ENCODE results near the gene GSC2. TPM values are rescaled to one million over a fixed set of nuclear protein-coding genes. Genes with fewer than 3 reads are reported as not detected.

Gene GSC2
- polyA plus RNA-seq, 4 donors: not detected

GRCh38 chr22:19115628-19116027 lies 34.5 kb downstream of the GSC2 start:
- peaks cover 0 to 51% (median 0%) of the 10 kb centered on the region in 3 donors for H3K36me3 ChIP-seq (ENCODE audit: control insufficient read depth in 3 of 3, insufficient read depth in 2 of 3, low read depth in 1 of 3, low read length in 3 of 3)
- DNase-seq (no peak), FAIRE-seq (no peak)
- no peaks in the 10 kb centered on the region for H3K9me3 ChIP-seq (ENCODE audit: control insufficient read depth in 2 of 2, insufficient read depth in 1 of 2, low read depth in 1 of 2, low read length in 1 of 2)
- no peak overlapping the region for H3K27ac ChIP-seq (ENCODE audit: low read depth in 1 of 3, low read length in 2 of 3)
- WGBS, 3 donors: 63 to 76% (median 70%) methylated on average over 4 of the region's 4 CpGs
- H3K4me3 ChIP-seq (ENCODE audit: low read depth in 1 of 3, low read length in 3 of 3): no peak overlapping the region
- no peaks in the 10 kb centered on the region for H3K27me3 ChIP-seq (ENCODE audit: control insufficient read depth in 3 of 3, insufficient read depth in 3 of 3, low read length in 3 of 3)
- peaks cover 9 to 10% (median 9%) of the 10 kb centered on the region in 3 donors for H3K4me1 ChIP-seq (ENCODE audit: control insufficient read depth in 3 of 3, insufficient read depth in 2 of 3, low read depth in 1 of 3, low read length in 2 of 3)

GRCh38 chr22:19114984-19115552 lies 35.0 kb downstream of the GSC2 start:
- Histone ChIP-seq H3K27ac (ENCODE audit: low read depth in 1 of 3, low read length in 2 of 3) (no peak overlapping the region), H3K27me3 (ENCODE audit: control insufficient read depth in 3 of 3, insufficient read depth in 3 of 3, low read length in 3 of 3) (no peaks in the 10 kb centered on the region), H3K36me3 (ENCODE audit: control insufficient read depth in 3 of 3, insufficient read depth in 2 of 3, low read depth in 1 of 3, low read length in 3 of 3) (peaks cover 0 to 49% (median 0%) of the 10 kb centered on the region in 3 donors), H3K4me3 (ENCODE audit: low read depth in 1 of 3, low read length in 3 of 3) (no peak overlapping the region), H3K4me1 (ENCODE audit: control insufficient read depth in 3 of 3, insufficient read depth in 2 of 3, low read depth in 1 of 3, low read length in 2 of 3) (peaks cover 6 to 9% (median 7%) of the 10 kb centered on the region in 3 donors), H3K9me3 (ENCODE audit: control insufficient read depth in 2 of 2, insufficient read depth in 1 of 2, low read depth in 1 of 2, low read length in 1 of 2) (no peaks in the 10 kb centered on the region)
- no peak for FAIRE-seq
- WGBS, 3 donors: 81 to 95% (median 94%) methylated on average over 3 to 4 of the region's 4 CpGs
- DNase-seq: no peak

- H3K36me3 ChIP-seq (ENCODE audit: control insufficient read depth in 3 of 3, insufficient read depth in 2 of 3, low read depth in 1 of 3, low read length in 3 of 3): peaks cover 0 to 35% (median 0%) of the 10 kb centered on the region in 3 donors
- DNase-seq (no peak), FAIRE-seq (no peak)
- H3K4me3 ChIP-seq (ENCODE audit: low read depth in 1 of 3, low read length in 3 of 3): no peak overlapping the region
- H3K4me1 ChIP-seq (ENCODE audit: control insufficient read depth in 3 of 3, insufficient read depth in 2 of 3, low read depth in 1 of 3, low read length in 2 of 3): peaks cover 4 to 14% (median 7%) of the 10 kb centered on the region in 3 donors
- H3K27ac ChIP-seq (ENCODE audit: low read depth in 1 of 3, low read length in 2 of 3): no peak overlapping the region
- H3K27me3 ChIP-seq (ENCODE audit: control insufficient read depth in 3 of 3, insufficient read depth in 3 of 3, low read length in 3 of 3): no peaks in the 10 kb centered on the region
- no peaks in the 10 kb centered on the region for H3K9me3 ChIP-seq (ENCODE audit: control insufficient read depth in 2 of 2, insufficient read depth in 1 of 2, low read depth in 1 of 2, low read length in 1 of 2)
- 96 to 98% (median 98%) methylated on average over 5 of the region's 5 CpGs for WGBS, 3 donors
Measured at GRCh38 chr22:19113429-19113828, 36.7 kb downstream of the GSC2 start.

GRCh38 chr22:19111584-19111983 lies 38.5 kb downstream of the GSC2 start:
- Histone ChIP-seq H3K4me1 (ENCODE audit: control insufficient read depth in 3 of 3, insufficient read depth in 2 of 3, low read depth in 1 of 3, low read length in 2 of 3) (peaks cover 0 to 11% (median 7%) of the 10 kb centered on the region in 3 donors), H3K27me3 (ENCODE audit: control insufficient read depth in 3 of 3, insufficient read depth in 3 of 3, low read length in 3 of 3) (no peaks in the 10 kb centered on the region), H3K4me3 (ENCODE audit: low read depth in 1 of 3, low read length in 3 of 3) (no peak overlapping the region), H3K27ac (ENCODE audit: low read depth in 1 of 3, low read length in 2 of 3) (no peak overlapping the region), H3K36me3 (ENCODE audit: control insufficient read depth in 3 of 3, insufficient read depth in 2 of 3, low read depth in 1 of 3, low read length in 3 of 3) (peaks cover 0 to 37% (median 0%) of the 10 kb centered on the region in 3 donors), H3K9me3 (ENCODE audit: control insufficient read depth in 2 of 2, insufficient read depth in 1 of 2, low read depth in 1 of 2, low read length in 1 of 2) (no peaks in the 10 kb centered on the region)
- FAIRE-seq (no peak), DNase-seq (no peak)
- 86 to 91% (median 88%) methylated on average over 3 of the region's 3 CpGs for WGBS, 3 donors

- peaks cover 0 to 38% (median 0%) of the 10 kb centered on the region in 3 donors for H3K36me3 ChIP-seq (ENCODE audit: control insufficient read depth in 3 of 3, insufficient read depth in 2 of 3, low read depth in 1 of 3, low read length in 3 of 3)
- DNase-seq: no peak
- no peak overlapping the region for H3K4me3 ChIP-seq (ENCODE audit: low read depth in 1 of 3, low read length in 3 of 3)
- H3K9me3 ChIP-seq (ENCODE audit: control insufficient read depth in 2 of 2, insufficient read depth in 1 of 2, low read depth in 1 of 2, low read length in 1 of 2): no peaks in the 10 kb centered on the region
- WGBS, 3 donors: 90 to 93% (median 92%) methylated on average over 3 of the region's 3 CpGs
- no peak for FAIRE-seq
- no peak overlapping the region for H3K27ac ChIP-seq (ENCODE audit: low read depth in 1 of 3, low read length in 2 of 3)
- H3K27me3 ChIP-seq (ENCODE audit: control insufficient read depth in 3 of 3, insufficient read depth in 3 of 3, low read length in 3 of 3): no peaks in the 10 kb centered on the region
- peaks cover 0 to 11% (median 7%) of the 10 kb centered on the region in 3 donors for H3K4me1 ChIP-seq (ENCODE audit: control insufficient read depth in 3 of 3, insufficient read depth in 2 of 3, low read depth in 1 of 3, low read length in 2 of 3)
Measured at GRCh38 chr22:19111140-19111539, 39.0 kb downstream of the GSC2 start.

DNA sequence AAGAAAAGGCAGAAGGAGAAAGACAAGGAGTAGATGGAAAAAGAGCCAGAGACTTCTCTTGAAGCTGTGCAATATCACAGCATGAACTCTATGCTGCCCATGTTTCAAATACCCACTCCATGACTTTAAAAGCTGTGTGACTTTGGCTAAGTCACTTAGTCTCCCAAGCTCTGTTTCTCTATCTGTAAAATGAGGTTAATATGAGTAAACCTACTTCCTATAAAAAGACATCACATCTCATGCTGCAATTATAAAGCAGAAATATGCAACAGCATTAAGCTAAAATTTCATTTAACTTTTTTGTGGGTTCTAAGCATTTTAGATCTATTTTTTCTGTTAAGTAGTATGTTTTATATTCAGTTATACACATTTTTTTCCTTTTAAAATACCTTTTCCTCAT lies 39.4 kb downstream of the GSC2 start:
- peaks cover 0 to 11% (median 7%) of the 10 kb centered on the region in 3 donors for H3K4me1 ChIP-seq (ENCODE audit: control insufficient read depth in 3 of 3, insufficient read depth in 2 of 3, low read depth in 1 of 3, low read length in 2 of 3)
- H3K27me3 ChIP-seq (ENCODE audit: control insufficient read depth in 3 of 3, insufficient read depth in 3 of 3, low read length in 3 of 3): no peaks in the 10 kb centered on the region
- H3K36me3 ChIP-seq (ENCODE audit: control insufficient read depth in 3 of 3, insufficient read depth in 2 of 3, low read depth in 1 of 3, low read length in 3 of 3): peaks cover 0 to 38% (median 0%) of the 10 kb centered on the region in 3 donors
- DNase-seq: no peak
- H3K9me3 ChIP-seq (ENCODE audit: control insufficient read depth in 2 of 2, insufficient read depth in 1 of 2, low read depth in 1 of 2, low read length in 1 of 2): no peaks in the 10 kb centered on the region
- H3K4me3 ChIP-seq (ENCODE audit: low read depth in 1 of 3, low read length in 3 of 3): no peak overlapping the region
- no peak overlapping the region for H3K27ac ChIP-seq (ENCODE audit: low read depth in 1 of 3, low read length in 2 of 3)
- FAIRE-seq: no peak

DNA sequence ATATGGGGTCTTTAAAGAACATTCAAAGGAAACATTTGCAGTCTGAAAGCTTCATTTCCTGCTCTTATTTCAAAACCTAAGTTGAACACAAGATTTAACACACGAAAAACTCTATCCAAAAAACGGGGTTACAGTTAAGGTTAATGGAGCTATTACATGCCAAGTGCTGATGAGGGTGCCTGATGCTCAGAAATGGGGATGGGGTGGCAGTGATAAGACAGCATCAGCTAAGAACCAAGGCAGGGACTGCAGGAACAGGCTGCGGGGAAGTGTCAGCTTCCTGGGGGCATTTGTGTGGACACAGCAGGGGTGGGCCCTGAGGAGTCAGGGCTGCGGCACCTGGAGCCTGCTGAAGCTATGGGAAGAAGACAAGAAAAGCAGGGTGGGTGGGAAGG lies 40.0 kb downstream of the GSC2 start:
- no peak for FAIRE-seq
- WGBS, 3 donors: 42 to 67% (median 63%) methylated on average over 4 of the region's 4 CpGs
- no peak for DNase-seq
- H3K9me3 ChIP-seq (ENCODE audit: control insufficient read depth in 2 of 2, insufficient read depth in 1 of 2, low read depth in 1 of 2, low read length in 1 of 2): no peaks in the 10 kb centered on the region
- peaks cover 0 to 11% (median 7%) of the 10 kb centered on the region in 3 donors for H3K4me1 ChIP-seq (ENCODE audit: control insufficient read depth in 3 of 3, insufficient read depth in 2 of 3, low read depth in 1 of 3, low read length in 2 of 3)
- peak overlapping the region; percentile 43 to 82 (median 61) for H3K27ac ChIP-seq (ENCODE audit: low read depth in 1 of 3, low read length in 2 of 3)
- H3K27me3 ChIP-seq (ENCODE audit: control insufficient read depth in 3 of 3, insufficient read depth in 3 of 3, low read length in 3 of 3): no peaks in the 10 kb centered on the region
- peaks cover 0 to 37% (median 0%) of the 10 kb centered on the region in 3 donors for H3K36me3 ChIP-seq (ENCODE audit: control insufficient read depth in 3 of 3, insufficient read depth in 2 of 3, low read depth in 1 of 3, low read length in 3 of 3)
- H3K4me3 ChIP-seq (ENCODE audit: low read depth in 1 of 3, low read length in 3 of 3): no peak overlapping the region

- no peak for FAIRE-seq
- peaks cover 0 to 37% (median 0%) of the 10 kb centered on the region in 3 donors for H3K36me3 ChIP-seq (ENCODE audit: control insufficient read depth in 3 of 3, insufficient read depth in 2 of 3, low read depth in 1 of 3, low read length in 3 of 3)
- no peak overlapping the region for H3K4me3 ChIP-seq (ENCODE audit: low read depth in 1 of 3, low read length in 3 of 3)
- H3K9me3 ChIP-seq (ENCODE audit: control insufficient read depth in 2 of 2, insufficient read depth in 1 of 2, low read depth in 1 of 2, low read length in 1 of 2): no peaks in the 10 kb centered on the region
- H3K27ac ChIP-seq (ENCODE audit: low read depth in 1 of 3, low read length in 2 of 3): peak overlapping the region; percentile 43 to 82 (median 61)
- WGBS, 3 donors: 24 to 41% (median 24%) methylated on average over 7 of the region's 7 CpGs
- peak; percentile 72 to 83 for DNase-seq
- no peaks in the 10 kb centered on the region for H3K27me3 ChIP-seq (ENCODE audit: control insufficient read depth in 3 of 3, insufficient read depth in 3 of 3, low read length in 3 of 3)
- peaks cover 0 to 11% (median 7%) of the 10 kb centered on the region in 3 donors for H3K4me1 ChIP-seq (ENCODE audit: control insufficient read depth in 3 of 3, insufficient read depth in 2 of 3, low read depth in 1 of 3, low read length in 2 of 3)
Measured at GRCh38 chr22:19109198-19110063, 40.7 kb downstream of the GSC2 start.

Measured in small intestine (tissue), 7 donors.